SK-N-MC (cell line): ENCODE results near the gene PAX7.

ENCODE experiments used
- DNase-seq: peaks from one replicate; pipeline ENCODE4 v3.0.0-alpha.2; 2011; ENCODE audit warnings: low read depth, low spot score
- H3K27ac ChIP-seq: fragments of 200-600 bp; sonication (generic); 2 replicates; pipeline ENCODE4 v1.5.1; 2016; ENCODE audit warnings: mixed run types
- H3K36me3 ChIP-seq: fragments of 200-600 bp; sonication (generic); 2 replicates; pipeline ENCODE4 v1.6.1; 2017; ENCODE audit warnings: antibody characterized with exemption, low read length, mixed read lengths; ENCODE audit not compliant: insufficient read depth
- H3K4me3 ChIP-seq: fragments of 200-600 bp; sonication (generic); 2 replicates; pipeline ENCODE4 v1.5.1; 2016
- H3K9ac ChIP-seq: fragments of 200-600 bp; sonication (generic); 2 replicates; pipeline ENCODE4 v1.8.0; 2017; ENCODE audit warnings: mixed run types, mixed read lengths; ENCODE audit not compliant: insufficient read length
- H3K9me3 ChIP-seq: fragments of 200-600 bp; sonication (generic); 2 replicates; pipeline ENCODE4 v1.6.1; 2017; ENCODE audit warnings: low read depth, mild to moderate bottlenecking, antibody characterized with exemption, low read length, moderate library complexity, mixed read lengths
- EZH2 ChIP-seq: fragments of 200-600 bp; sonication (generic); IDR thresholded peaks from one replicate; pipeline ENCODE4 v1.6.1; 2017; ENCODE audit warnings: antibody characterized with exemption
- FOXP2 ChIP-seq: optimal IDR thresholded peaks from 2 replicates; pipeline ENCODE3; 2011; ENCODE audit warnings: mild to moderate bottlenecking, moderate library complexity; ENCODE audit not compliant: insufficient read depth; ENCODE audit errors: extremely low read length, control extremely low read depth
- POLR2AphosphoS5 ChIP-seq: IDR thresholded peaks from 2 replicates; pipeline ENCODE4 v1.6.1; 2012; ENCODE audit warnings: mild to moderate bottlenecking, low read depth, low read length, borderline replicate concordance

The PAX7 gene

GRCh38 chr1:18658831-18659230, 28.2 kb downstream of the PAX7 start:
- Histone ChIP-seq H3K36me3 (peaks cover 15% of the 10 kb centered on the region), H3K9me3 (no peaks in the 10 kb centered on the region), H3K9ac (no peak overlapping the region), H3K4me3 (no peak overlapping the region), H3K27ac (no peak overlapping the region)
- TF ChIP-seq POLR2AphosphoS5 (no peak), FOXP2 (no peak), EZH2 (no peak)
- no peak for DNase-seq

- Histone ChIP-seq H3K9ac (no peak overlapping the region), H3K36me3 (peaks cover 24% of the 10 kb centered on the region), H3K27ac (no peak overlapping the region), H3K9me3 (no peaks in the 10 kb centered on the region), H3K4me3 (no peak overlapping the region)
- TF ChIP-seq FOXP2 (no peak), EZH2 (no peak)
- DNase-seq: no peak
These were observed 31.0 kb downstream of the PAX7 start for GRCh38 chr1:18661404-18662285.

- TF ChIP-seq FOXP2: no peak
- TF ChIP-seq EZH2: no peak
- no peak for TF ChIP-seq POLR2AphosphoS5
- H3K9me3 ChIP-seq: no peaks in the 10 kb centered on the region
- H3K9ac ChIP-seq: no peak overlapping the region
- peaks cover 24% of the 10 kb centered on the region for H3K36me3 ChIP-seq
- H3K27ac ChIP-seq: 0 out of 2 replicates have a peak overlapping the region, but pooled peaks have one; percentile 19
- no peak overlapping the region for H3K4me3 ChIP-seq
- DNase-seq: no peak
These were observed 31.6 kb downstream of the PAX7 start for GRCh38 chr1:18662286-18662639.

GRCh38 chr1:18666317-18666920, 35.8 kb downstream of the PAX7 start:
- no peak for TF ChIP-seq POLR2AphosphoS5
- TF ChIP-seq FOXP2: no peak
- TF ChIP-seq EZH2: no peak
- peak overlapping the region; percentile 51 for H3K9ac ChIP-seq
- peaks cover 18% of the 10 kb centered on the region for H3K36me3 ChIP-seq
- H3K27ac ChIP-seq: peak overlapping the region; percentile 88
- no peaks in the 10 kb centered on the region for H3K9me3 ChIP-seq
- H3K4me3 ChIP-seq: no peak overlapping the region
- no peak for DNase-seq

GRCh38 chr1:18667333-18667732, 36.7 kb downstream of the PAX7 start:
- Histone ChIP-seq H3K9ac (peak overlapping the region; percentile 14), H3K27ac (peak overlapping the region; percentile 88), H3K4me3 (no peak overlapping the region), H3K36me3 (peaks cover 14% of the 10 kb centered on the region; the same call in 1 of the 2 replicates), H3K9me3 (no peaks in the 10 kb centered on the region)
- DNase-seq: peak; percentile 64
- TF ChIP-seq FOXP2: no peak
- no peak for TF ChIP-seq EZH2
- no peak; the same call in 1 of the 2 replicates for TF ChIP-seq POLR2AphosphoS5

- Histone ChIP-seq H3K9ac (peak overlapping the region; percentile 14), H3K9me3 (no peaks in the 10 kb centered on the region), H3K4me3 (no peak overlapping the region), H3K36me3 (peaks cover 16% of the 10 kb centered on the region; the same call in 1 of the 2 replicates), H3K27ac (peak overlapping the region; percentile 88)
- DNase-seq: no peak
- 0 out of 2 replicates have a peak, but pooled peaks have one; percentile 8 for TF ChIP-seq POLR2AphosphoS5
- TF ChIP-seq EZH2: no peak
- no peak for TF ChIP-seq FOXP2
These were observed 37.4 kb downstream of the PAX7 start for GRCh38 chr1:18668046-18668445.

GRCh38 chr1:18668750-18669404, 38.2 kb downstream of the PAX7 start:
- peak overlapping the region; percentile 73 for H3K27ac ChIP-seq
- H3K36me3 ChIP-seq: peaks cover 16% of the 10 kb centered on the region; the same call in 1 of the 2 replicates
- no peaks in the 10 kb centered on the region for H3K9me3 ChIP-seq
- no peak overlapping the region for H3K9ac ChIP-seq
- no peak overlapping the region for H3K4me3 ChIP-seq
- no peak for DNase-seq
- TF ChIP-seq EZH2: no peak
- no peak for TF ChIP-seq FOXP2
- TF ChIP-seq POLR2AphosphoS5: no peak
